H1 (cell line): ENCODE results near the gene CDKL5. TPM values are rescaled to one million over a fixed set of nuclear protein-coding genes. Genes with fewer than 3 reads are reported as not detected.

Experiments
- CHD2 ChIP-seq: IDR thresholded peaks from 2 replicates; pipeline ENCODE4 v1.6.1; 2012; ENCODE audit warnings: low read length, improper control_type of control experiment
- FOSL1 ChIP-seq: IDR thresholded peaks from 2 replicates; pipeline ENCODE4 v1.6.1; 2011; ENCODE audit warnings: mild to moderate bottlenecking, low read depth, low read length, moderate library complexity; ENCODE audit not compliant: insufficient read depth
- KDM1A ChIP-seq: fragments of 200-600, 300-600 bp; sonication (generic); IDR thresholded peaks from 2 replicates; pipeline ENCODE4 v1.7.1; 2016; ENCODE audit warnings: mild to moderate bottlenecking, low read length, borderline replicate concordance
- PHF8 ChIP-seq: fragments of 200-600 bp; sonication (generic); conservative IDR thresholded peaks from 2 replicates; pipeline ENCODE4 v1.7.1; 2012; ENCODE audit warnings: low read depth, mild to moderate bottlenecking, inconsistent platforms, low read length, moderate library complexity
- POLR2A ChIP-seq, 2 experiments: IDR thresholded peaks; 1 replicate in 1 of 2; 2 replicates in 1 of 2; pipeline ENCODE4 v1.6.1; 2011; ENCODE audit warnings: low read depth in 2 of 2, low read length in 2 of 2, mild to moderate bottlenecking in 2 of 2; ENCODE audit errors: control extremely low read depth in 1 of 2
- RAD21 ChIP-seq, 2 experiments: IDR thresholded peaks in 1 of 2; conservative IDR thresholded peaks in 1 of 2; 2 replicates each; pipeline ENCODE4 v1.6.1; 2011; ENCODE audit warnings: low read depth in 2 of 2, low read length in 2 of 2, improper control_type of control experiment in 1 of 2, inconsistent platforms in 1 of 2, mild to moderate bottlenecking in 1 of 2, moderate library complexity in 1 of 2
- RFX5 ChIP-seq: IDR thresholded peaks from 2 replicates; pipeline ENCODE4 v1.6.1; 2011; ENCODE audit warnings: low read depth, low read length, improper control_type of control experiment, borderline replicate concordance
- RNF2 ChIP-seq: fragments of 200-900, 300-1000 bp; sonication (generic); IDR thresholded peaks from 2 replicates; pipeline ENCODE4 v1.7.1; 2016; ENCODE audit warnings: borderline replicate concordance, low read depth, mild to moderate bottlenecking, antibody characterized with exemption, low read length; ENCODE audit not compliant: poor library complexity, severe bottlenecking; ENCODE audit errors: missing control alignments
- SIRT6 ChIP-seq: IDR thresholded peaks from one replicate; pipeline ENCODE4 v1.7.1; 2012; ENCODE audit warnings: low read length, inconsistent platforms
- SRF ChIP-seq: IDR thresholded peaks from 2 replicates; pipeline ENCODE4 v1.6.1; 2011; ENCODE audit warnings: mild to moderate bottlenecking, low read depth, low read length, moderate library complexity
- TAF7 ChIP-seq: optimal IDR thresholded peaks from 2 replicates; pipeline ENCODE3; 2011; ENCODE audit warnings: low read depth, mild to moderate bottlenecking, inconsistent platforms, low read length, moderate library complexity, borderline replicate concordance
- polyA plus RNA-seq, 7 experiments: library from polyadenylated mRNA; depleted of rRNA in 3 of 7; stranded (reverse) in 5 of 7; unstranded in 2 of 7; fragments of >200 nt in 5 of 7; fragments of 200-250 nt in 2 of 7; gene quantifications; 1 replicate in 5 of 7; 2 replicates in 1 of 7; 4 replicates in 1 of 7; pipeline versions ENCODE4 v1.2.1 to v1.2.3, GENCODE V29; 2011 to 2013; ENCODE audit warnings: missing spikeins in 2 of 7, mixed read lengths in 2 of 7
- total RNA-seq: library from RNA; stranded (reverse); fragmentation: NEBNext Ultra II Directional; extraction: Animal tissue kit (Norgen Biotek cat#: 25700); gene quantifications from 2 replicates; pipeline ENCODE4 v1.2.1, GENCODE V29; 2021
- TF ChIP-seq, protein P1 (sequence below): fragments of 300-600 bp; sonication (generic); IDR thresholded peaks from 2 replicates; pipeline ENCODE4 v1.7.1; 2012; ENCODE audit warnings: low read length, moderate library complexity, mild to moderate bottlenecking, inconsistent platforms; ENCODE audit not compliant: insufficient replicate concordance

The CDKL5 gene
- total and polyA plus RNA-seq, 2 of the 8 experiments (the other 6 are each of a cell fraction or from before 2014, with no cell fraction given), result 5.5 to 15.6 TPM

DNA sequence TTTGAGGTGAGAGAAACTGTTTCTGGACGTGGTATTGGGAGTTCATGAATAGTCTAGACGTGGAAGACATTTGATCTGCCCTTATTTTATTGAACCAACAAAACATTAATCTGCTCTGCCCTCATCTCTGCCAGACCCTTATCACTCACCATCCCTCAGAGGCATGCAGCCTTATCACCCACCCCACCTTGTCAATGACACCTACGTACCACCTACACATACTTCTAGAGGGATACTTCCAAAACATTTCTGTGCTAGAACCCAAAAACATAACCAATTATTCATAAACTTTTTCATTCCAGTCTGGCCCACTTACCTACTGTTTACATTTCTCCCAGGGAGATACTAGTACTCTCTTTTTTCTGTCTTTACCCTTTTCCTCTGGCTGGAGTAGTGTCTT, 141.3 kb downstream of the CDKL5 start (continued):
- TF ChIP-seq, protein P1, sequence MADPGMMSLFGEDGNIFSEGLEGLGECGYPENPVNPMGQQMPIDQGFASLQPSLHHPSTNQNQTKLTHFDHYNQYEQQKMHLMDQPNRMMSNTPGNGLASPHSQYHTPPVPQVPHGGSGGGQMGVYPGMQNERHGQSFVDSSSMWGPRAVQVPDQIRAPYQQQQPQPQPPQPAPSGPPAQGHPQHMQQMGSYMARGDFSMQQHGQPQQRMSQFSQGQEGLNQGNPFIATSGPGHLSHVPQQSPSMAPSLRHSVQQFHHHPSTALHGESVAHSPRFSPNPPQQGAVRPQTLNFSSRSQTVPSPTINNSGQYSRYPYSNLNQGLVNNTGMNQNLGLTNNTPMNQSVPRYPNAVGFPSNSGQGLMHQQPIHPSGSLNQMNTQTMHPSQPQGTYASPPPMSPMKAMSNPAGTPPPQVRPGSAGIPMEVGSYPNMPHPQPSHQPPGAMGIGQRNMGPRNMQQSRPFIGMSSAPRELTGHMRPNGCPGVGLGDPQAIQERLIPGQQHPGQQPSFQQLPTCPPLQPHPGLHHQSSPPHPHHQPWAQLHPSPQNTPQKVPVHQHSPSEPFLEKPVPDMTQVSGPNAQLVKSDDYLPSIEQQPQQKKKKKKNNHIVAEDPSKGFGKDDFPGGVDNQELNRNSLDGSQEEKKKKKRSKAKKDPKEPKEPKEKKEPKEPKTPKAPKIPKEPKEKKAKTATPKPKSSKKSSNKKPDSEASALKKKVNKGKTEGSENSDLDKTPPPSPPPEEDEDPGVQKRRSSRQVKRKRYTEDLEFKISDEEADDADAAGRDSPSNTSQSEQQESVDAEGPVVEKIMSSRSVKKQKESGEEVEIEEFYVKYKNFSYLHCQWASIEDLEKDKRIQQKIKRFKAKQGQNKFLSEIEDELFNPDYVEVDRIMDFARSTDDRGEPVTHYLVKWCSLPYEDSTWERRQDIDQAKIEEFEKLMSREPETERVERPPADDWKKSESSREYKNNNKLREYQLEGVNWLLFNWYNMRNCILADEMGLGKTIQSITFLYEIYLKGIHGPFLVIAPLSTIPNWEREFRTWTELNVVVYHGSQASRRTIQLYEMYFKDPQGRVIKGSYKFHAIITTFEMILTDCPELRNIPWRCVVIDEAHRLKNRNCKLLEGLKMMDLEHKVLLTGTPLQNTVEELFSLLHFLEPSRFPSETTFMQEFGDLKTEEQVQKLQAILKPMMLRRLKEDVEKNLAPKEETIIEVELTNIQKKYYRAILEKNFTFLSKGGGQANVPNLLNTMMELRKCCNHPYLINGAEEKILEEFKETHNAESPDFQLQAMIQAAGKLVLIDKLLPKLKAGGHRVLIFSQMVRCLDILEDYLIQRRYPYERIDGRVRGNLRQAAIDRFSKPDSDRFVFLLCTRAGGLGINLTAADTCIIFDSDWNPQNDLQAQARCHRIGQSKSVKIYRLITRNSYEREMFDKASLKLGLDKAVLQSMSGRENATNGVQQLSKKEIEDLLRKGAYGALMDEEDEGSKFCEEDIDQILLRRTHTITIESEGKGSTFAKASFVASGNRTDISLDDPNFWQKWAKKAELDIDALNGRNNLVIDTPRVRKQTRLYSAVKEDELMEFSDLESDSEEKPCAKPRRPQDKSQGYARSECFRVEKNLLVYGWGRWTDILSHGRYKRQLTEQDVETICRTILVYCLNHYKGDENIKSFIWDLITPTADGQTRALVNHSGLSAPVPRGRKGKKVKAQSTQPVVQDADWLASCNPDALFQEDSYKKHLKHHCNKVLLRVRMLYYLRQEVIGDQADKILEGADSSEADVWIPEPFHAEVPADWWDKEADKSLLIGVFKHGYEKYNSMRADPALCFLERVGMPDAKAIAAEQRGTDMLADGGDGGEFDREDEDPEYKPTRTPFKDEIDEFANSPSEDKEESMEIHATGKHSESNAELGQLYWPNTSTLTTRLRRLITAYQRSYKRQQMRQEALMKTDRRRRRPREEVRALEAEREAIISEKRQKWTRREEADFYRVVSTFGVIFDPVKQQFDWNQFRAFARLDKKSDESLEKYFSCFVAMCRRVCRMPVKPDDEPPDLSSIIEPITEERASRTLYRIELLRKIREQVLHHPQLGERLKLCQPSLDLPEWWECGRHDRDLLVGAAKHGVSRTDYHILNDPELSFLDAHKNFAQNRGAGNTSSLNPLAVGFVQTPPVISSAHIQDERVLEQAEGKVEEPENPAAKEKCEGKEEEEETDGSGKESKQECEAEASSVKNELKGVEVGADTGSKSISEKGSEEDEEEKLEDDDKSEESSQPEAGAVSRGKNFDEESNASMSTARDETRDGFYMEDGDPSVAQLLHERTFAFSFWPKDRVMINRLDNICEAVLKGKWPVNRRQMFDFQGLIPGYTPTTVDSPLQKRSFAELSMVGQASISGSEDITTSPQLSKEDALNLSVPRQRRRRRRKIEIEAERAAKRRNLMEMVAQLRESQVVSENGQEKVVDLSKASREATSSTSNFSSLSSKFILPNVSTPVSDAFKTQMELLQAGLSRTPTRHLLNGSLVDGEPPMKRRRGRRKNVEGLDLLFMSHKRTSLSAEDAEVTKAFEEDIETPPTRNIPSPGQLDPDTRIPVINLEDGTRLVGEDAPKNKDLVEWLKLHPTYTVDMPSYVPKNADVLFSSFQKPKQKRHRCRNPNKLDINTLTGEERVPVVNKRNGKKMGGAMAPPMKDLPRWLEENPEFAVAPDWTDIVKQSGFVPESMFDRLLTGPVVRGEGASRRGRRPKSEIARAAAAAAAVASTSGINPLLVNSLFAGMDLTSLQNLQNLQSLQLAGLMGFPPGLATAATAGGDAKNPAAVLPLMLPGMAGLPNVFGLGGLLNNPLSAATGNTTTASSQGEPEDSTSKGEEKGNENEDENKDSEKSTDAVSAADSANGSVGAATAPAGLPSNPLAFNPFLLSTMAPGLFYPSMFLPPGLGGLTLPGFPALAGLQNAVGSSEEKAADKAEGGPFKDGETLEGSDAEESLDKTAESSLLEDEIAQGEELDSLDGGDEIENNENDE, result no peak
- TF ChIP-seq POLR2A (IDR thresholded peaks at IDR 0.05; ENCODE audit: control extremely low read depth in 1 of 2, low read depth in 2 of 2, low read length in 2 of 2) (no peak), RAD21 (IDR thresholded peaks at IDR 0.05 in 1 of 2, conservative IDR thresholded peaks at IDR 0.05 in 1 of 2; ENCODE audit: low read depth in 2 of 2, low read length in 2 of 2) (no peak), SIRT6 (no peak), PHF8 (no peak), TAF7 (no peak), RFX5 (no peak), SRF (no peak), CHD2 (no peak), RNF2 (no peak), FOSL1 (no peak), KDM1A (no peak)
